Measurements from ENCODE around the gene IRF2BP2.
A peak's percentile ranks its signal among the peaks of the same experiment; 100 is the strongest.

IRF2BP2 gene

DNA sequence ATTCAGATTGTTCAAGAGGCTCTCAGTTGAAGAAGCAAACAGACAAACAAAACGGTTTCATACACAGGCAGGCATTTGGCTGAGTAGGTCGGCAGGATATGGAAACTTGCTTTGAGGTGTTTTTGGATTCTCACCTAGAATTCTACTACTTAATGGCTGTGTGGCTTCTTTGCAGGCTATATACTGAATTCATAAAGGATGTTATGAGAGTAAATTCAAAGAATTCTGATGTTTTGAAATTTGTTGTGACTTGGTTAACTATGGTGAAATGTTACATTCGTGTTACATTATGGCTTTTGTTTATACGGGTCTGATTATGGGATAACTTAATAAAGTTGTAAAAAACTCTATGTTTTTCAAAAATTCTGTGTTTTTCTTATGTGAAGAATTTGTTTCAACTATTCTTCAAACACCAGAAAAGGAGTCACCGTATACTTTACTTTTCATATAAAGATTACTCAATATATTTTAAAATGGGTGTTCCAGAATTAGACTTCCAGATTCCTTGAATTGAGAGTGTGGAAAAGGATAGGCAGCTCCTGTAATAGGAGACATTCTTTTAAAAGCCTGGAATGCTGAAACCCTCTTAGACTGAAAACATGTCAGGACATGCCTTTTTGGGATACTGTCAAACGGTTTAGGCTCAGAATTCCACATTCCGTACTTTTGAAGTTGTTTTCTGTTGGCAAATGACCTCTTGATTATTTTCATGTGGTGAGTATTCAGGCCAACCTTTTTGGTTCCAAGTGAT is 8.2 kb upstream of the IRF2BP2 start:
- TF ChIP-seq ZNF274 (IDR thresholded peaks at IDR 0.05; ENCODE audit: low read depth, low read length) (no peak), YY1 (IDR thresholded peaks at IDR 0.05; ENCODE audit: insufficient read depth, insufficient read length) (no peak), SUZ12 (IDR thresholded peaks at IDR 0.05; ENCODE audit: extremely low read depth, insufficient read depth, insufficient read length) (no peak)

GRCh38 chr1:234617131-234617985 is 7.4 kb upstream of the IRF2BP2 start:
- DNase-seq (ENCODE audit: low read depth, low spot score) = no peak
- TF ChIP-seq SUZ12 (IDR thresholded peaks at IDR 0.05; ENCODE audit: extremely low read depth, insufficient read depth, insufficient read length) = no peak
- no peak for TF ChIP-seq ZNF274 (IDR thresholded peaks at IDR 0.05; ENCODE audit: low read depth, low read length)
- Histone ChIP-seq H3K4me3 (ENCODE audit: insufficient read length, low read depth) (no peak overlapping the region), H3K36me3 (ENCODE audit: insufficient read depth, insufficient read length, low read length) (no peaks in the 10 kb centered on the region), H3K27me3 (ENCODE audit: insufficient read depth, insufficient read length) (no peaks in the 10 kb centered on the region), H3K9ac (ENCODE audit: insufficient read length, low read depth) (no peak overlapping the region), H3K9me3 (ENCODE audit: insufficient read depth, low read length) (no peaks in the 10 kb centered on the region), H3K4me1 (ENCODE audit: insufficient read depth, insufficient read length) (peaks cover 7% of the 10 kb centered on the region)

More for the DNA sequence above, 8.2 kb upstream of the IRF2BP2 start:
- no peak overlapping the region for H3K9ac ChIP-seq (ENCODE audit: insufficient read length, low read depth)
- H3K4me3 ChIP-seq (ENCODE audit: insufficient read length, low read depth) = no peak overlapping the region
- H3K36me3 ChIP-seq (ENCODE audit: insufficient read depth, insufficient read length, low read length) = no peaks in the 10 kb centered on the region
- H3K27me3 ChIP-seq (ENCODE audit: insufficient read depth, insufficient read length) = no peaks in the 10 kb centered on the region
- no peak for DNase-seq (ENCODE audit: low read depth, low spot score)
- peaks cover 7% of the 10 kb centered on the region for H3K4me1 ChIP-seq (ENCODE audit: insufficient read depth, insufficient read length)
- H3K9me3 ChIP-seq (ENCODE audit: insufficient read depth, low read length) = no peaks in the 10 kb centered on the region

DNA sequence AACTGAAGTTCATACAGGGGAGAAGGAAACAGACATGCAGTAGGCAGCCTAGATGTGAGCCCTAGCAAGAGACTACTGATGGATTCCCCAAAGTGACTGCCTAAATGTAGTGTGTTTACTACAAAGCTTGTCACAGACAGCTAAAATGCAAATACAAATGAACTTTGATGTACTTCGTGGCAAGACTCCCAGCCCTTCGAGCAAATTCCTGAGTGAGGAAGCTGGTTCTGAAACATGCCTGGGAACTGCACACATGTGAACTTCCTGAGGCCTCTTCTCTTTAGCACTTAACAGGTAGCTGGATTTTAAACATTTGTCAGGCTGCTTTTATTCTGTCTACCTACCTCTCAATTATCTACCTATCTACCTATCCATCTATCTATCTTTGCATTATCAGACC is 6.7 kb upstream of the IRF2BP2 start:
- TF ChIP-seq ZNF274 (IDR thresholded peaks at IDR 0.05; ENCODE audit: low read depth, low read length) (no peak), SUZ12 (IDR thresholded peaks at IDR 0.05; ENCODE audit: extremely low read depth, insufficient read depth, insufficient read length) (no peak)
- Histone ChIP-seq H3K9me3 (ENCODE audit: insufficient read depth, low read length) (no peaks in the 10 kb centered on the region), H3K4me3 (ENCODE audit: insufficient read length, low read depth) (no peak overlapping the region), H3K9ac (ENCODE audit: insufficient read length, low read depth) (no peak overlapping the region), H3K27me3 (ENCODE audit: insufficient read depth, insufficient read length) (no peaks in the 10 kb centered on the region), H3K4me1 (ENCODE audit: insufficient read depth, insufficient read length) (peaks cover 11% of the 10 kb centered on the region), H3K36me3 (ENCODE audit: insufficient read depth, insufficient read length, low read length) (no peaks in the 10 kb centered on the region)
- DNase-seq (ENCODE audit: low read depth, low spot score) = no peak

- no peak overlapping the region for H3K4me3 ChIP-seq (ENCODE audit: insufficient read length, low read depth)
- DNase-seq (ENCODE audit: low read depth, low spot score) = no peak
- no peaks in the 10 kb centered on the region for H3K9me3 ChIP-seq (ENCODE audit: insufficient read depth, low read length)
- H3K4me1 ChIP-seq (ENCODE audit: insufficient read depth, insufficient read length) = peaks cover 12% of the 10 kb centered on the region
- H3K36me3 ChIP-seq (ENCODE audit: insufficient read depth, insufficient read length, low read length) = no peaks in the 10 kb centered on the region
- H3K9ac ChIP-seq (ENCODE audit: insufficient read length, low read depth) = no peak overlapping the region
- TF ChIP-seq SUZ12 (IDR thresholded peaks at IDR 0.05; ENCODE audit: extremely low read depth, insufficient read depth, insufficient read length) (no peak), YY1 (IDR thresholded peaks at IDR 0.05; ENCODE audit: insufficient read depth, insufficient read length) (no peak), ZNF274 (IDR thresholded peaks at IDR 0.05; ENCODE audit: low read depth, low read length) (no peak)
- no peaks in the 10 kb centered on the region for H3K27me3 ChIP-seq (ENCODE audit: insufficient read depth, insufficient read length)
Observed at GRCh38 chr1:234614081-234614489, 4.1 kb upstream of the IRF2BP2 start.

DNA sequence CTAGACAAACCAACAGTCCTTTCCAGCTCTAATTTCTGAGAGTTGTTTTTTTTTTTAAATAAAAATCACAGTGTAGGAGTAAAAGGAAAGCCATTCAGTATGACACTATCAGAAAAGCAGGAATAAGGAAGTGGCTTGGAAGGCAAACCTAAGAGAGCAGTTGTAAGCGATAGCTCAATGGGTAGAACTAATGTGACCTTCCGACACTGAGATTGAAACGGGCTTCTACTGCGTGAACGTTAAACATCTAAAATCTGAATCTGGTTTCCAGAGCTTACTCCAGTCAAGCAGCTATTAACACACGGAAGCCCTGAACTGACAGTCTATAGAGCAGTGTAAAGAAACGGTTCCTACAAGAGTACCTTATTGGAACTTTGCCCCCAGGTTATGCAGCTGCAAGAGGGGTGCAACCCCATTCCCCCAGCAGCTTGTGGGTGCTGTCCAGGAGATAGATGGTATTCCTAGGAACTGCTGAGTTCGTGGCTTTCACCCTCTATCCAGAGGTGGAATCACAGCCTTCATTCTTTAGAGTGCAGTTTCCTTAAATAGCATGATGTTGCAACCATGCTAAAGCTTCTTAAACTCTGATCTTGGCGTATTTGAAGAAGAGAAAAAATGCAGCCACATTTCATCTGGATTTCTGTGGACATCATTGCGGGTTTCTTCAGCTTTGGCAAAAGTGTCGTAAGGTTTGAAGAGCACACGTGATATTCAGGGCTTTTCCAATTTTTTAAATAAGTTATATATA is 3.3 kb upstream of the IRF2BP2 start:
- TF ChIP-seq YY1 (IDR thresholded peaks at IDR 0.05; ENCODE audit: insufficient read depth, insufficient read length) (no peak), ZNF274 (IDR thresholded peaks at IDR 0.05; ENCODE audit: low read depth, low read length) (no peak), SUZ12 (IDR thresholded peaks at IDR 0.05; ENCODE audit: extremely low read depth, insufficient read depth, insufficient read length) (no peak)
- Histone ChIP-seq H3K27me3 (ENCODE audit: insufficient read depth, insufficient read length) (no peaks in the 10 kb centered on the region), H3K9ac (ENCODE audit: insufficient read length, low read depth) (peak overlapping the region; percentile 43), H3K9me3 (ENCODE audit: insufficient read depth, low read length) (no peaks in the 10 kb centered on the region), H3K4me3 (ENCODE audit: insufficient read length, low read depth) (no peak overlapping the region), H3K4me1 (ENCODE audit: insufficient read depth, insufficient read length) (peaks cover 7% of the 10 kb centered on the region), H3K36me3 (ENCODE audit: insufficient read depth, insufficient read length, low read length) (peaks cover 7% of the 10 kb centered on the region)
- DNase-seq (ENCODE audit: low read depth, low spot score) = no peak

- peak overlapping the region; percentile 79 for H3K9ac ChIP-seq (ENCODE audit: insufficient read length, low read depth)
- peaks cover 10% of the 10 kb centered on the region for H3K4me1 ChIP-seq (ENCODE audit: insufficient read depth, insufficient read length)
- TF ChIP-seq YY1 (IDR thresholded peaks at IDR 0.05; ENCODE audit: insufficient read depth, insufficient read length) (no peak), SUZ12 (IDR thresholded peaks at IDR 0.05; ENCODE audit: extremely low read depth, insufficient read depth, insufficient read length) (no peak), ZNF274 (IDR thresholded peaks at IDR 0.05; ENCODE audit: low read depth, low read length) (no peak)
- no peaks in the 10 kb centered on the region for H3K27me3 ChIP-seq (ENCODE audit: insufficient read depth, insufficient read length)
- peaks cover 14% of the 10 kb centered on the region for H3K36me3 ChIP-seq (ENCODE audit: insufficient read depth, insufficient read length, low read length)
- no peaks in the 10 kb centered on the region for H3K9me3 ChIP-seq (ENCODE audit: insufficient read depth, low read length)
- DNase-seq (ENCODE audit: low read depth, low spot score) = no peak
- no peak overlapping the region for H3K4me3 ChIP-seq (ENCODE audit: insufficient read length, low read depth)
Observed at GRCh38 chr1:234612352-234613127, 2.6 kb upstream of the IRF2BP2 start.

All from NT2/D1 (cell line).